DOHH2 (cell line): ENCODE measurements around the gene TMEM106C.

Experiments
- H3F3A ChIP-seq: fragments of 200-600 bp; sonication (generic), shearing (Covaris generic); 2 replicates; pipeline ENCODE4 v1.6.0; 2016; ENCODE audit warnings: antibody characterized with exemption, mild to moderate bottlenecking; ENCODE audit not compliant: control insufficient read depth, insufficient read depth
- H3K27ac ChIP-seq: fragments of 200-600 bp; sonication (generic); 2 replicates; pipeline ENCODE4 v1.5.1; 2014; ENCODE audit warnings: low read depth, mild to moderate bottlenecking, low read length, moderate library complexity
- H3K27me3 ChIP-seq: fragments of 200-600 bp; sonication (generic); 2 replicates; pipeline ENCODE4 v1.6.1; 2014; ENCODE audit warnings: mild to moderate bottlenecking, low read length, mixed read lengths; ENCODE audit not compliant: control insufficient read depth
- H3K36me3 ChIP-seq: fragments of 200-600 bp; sonication (generic); 2 replicates; pipeline ENCODE4 v1.6.1; 2014; ENCODE audit warnings: mild to moderate bottlenecking, low read length, moderate library complexity, mixed read lengths; ENCODE audit not compliant: control insufficient read depth
- H3K4me1 ChIP-seq: fragments of 200-600 bp; sonication (generic); 2 replicates; pipeline ENCODE4 v1.6.1; 2014; ENCODE audit warnings: mild to moderate bottlenecking, low read length, mixed read lengths; ENCODE audit not compliant: control insufficient read depth
- H3K4me2 ChIP-seq: fragments of 200-600 bp; sonication (generic); 2 replicates; pipeline ENCODE4 v1.6.0; 2014; ENCODE audit warnings: mild to moderate bottlenecking, low read length, moderate library complexity
- H3K4me3 ChIP-seq: fragments of 200-600 bp; sonication (generic); 2 replicates; pipeline ENCODE4 v1.5.1; 2014; ENCODE audit warnings: mild to moderate bottlenecking, low read length, mixed read lengths
- H3K79me2 ChIP-seq: fragments of 200-600 bp; sonication (generic); 2 replicates; pipeline ENCODE4 v1.6.1; 2014; ENCODE audit warnings: mild to moderate bottlenecking, low read length, mixed read lengths; ENCODE audit not compliant: control insufficient read depth
- H3K9me2 ChIP-seq: fragments of 200-600 bp; sonication (generic); replicated peaks from 2 replicates; pipeline ENCODE4 v1.6.1; 2014; ENCODE audit warnings: mild to moderate bottlenecking, low read length, mixed read lengths; ENCODE audit not compliant: control insufficient read depth
- H3K9me3 ChIP-seq: fragments of 200-600 bp; sonication (generic); 2 replicates; pipeline ENCODE4 v1.6.1; 2014; ENCODE audit warnings: antibody characterized with exemption, low read length, mixed read lengths; ENCODE audit not compliant: control insufficient read depth, insufficient read depth
- H4K20me1 ChIP-seq: fragments of 200-600 bp; sonication (generic); 2 replicates; pipeline ENCODE4 v1.6.0; 2014; ENCODE audit warnings: low read depth, mild to moderate bottlenecking, antibody characterized with exemption, low read length, moderate library complexity; ENCODE audit not compliant: control insufficient read depth, insufficient read depth
- EZH2phosphoT487 ChIP-seq: fragments of 200-600 bp; sonication (generic); IDR thresholded peaks from 2 replicates; pipeline ENCODE4 v1.6.1; 2017; ENCODE audit warnings: borderline replicate concordance, mild to moderate bottlenecking, antibody characterized with exemption, low read length, moderate library complexity, mixed read lengths
- TF ChIP-seq, protein P1 (sequence below): fragments of 200-600 bp; sonication (generic); IDR thresholded peaks from one replicate; pipeline ENCODE4 v1.5.1; 2014; ENCODE audit warnings: antibody characterized with exemption, mild to moderate bottlenecking, low read depth, low read length; ENCODE audit not compliant: poor library complexity, severe bottlenecking

The TMEM106C gene

GRCh38 chr12:47967461-47968321 is 4.3 kb downstream of the TMEM106C start:
- Histone ChIP-seq H3K36me3 (peaks cover 62% of the 10 kb centered on the region), H3K79me2 (peaks cover 26% of the 10 kb centered on the region), H3K9me3 (no peaks in the 10 kb centered on the region), H3K4me3 (no peak overlapping the region), H3F3A (peaks cover 11% of the 10 kb centered on the region), H3K27me3 (no peaks in the 10 kb centered on the region), H3K9me2 (no peaks in the 10 kb centered on the region), H4K20me1 (0 out of 2 replicates have a peak, but pooled peaks cover 4% of the 10 kb centered on the region), H3K27ac (no peak overlapping the region), H3K4me1 (peaks cover 31% of the 10 kb centered on the region), H3K4me2 (no peak overlapping the region)
- TF ChIP-seq EZH2phosphoT487, result no peak
- TF ChIP-seq, protein P1, sequence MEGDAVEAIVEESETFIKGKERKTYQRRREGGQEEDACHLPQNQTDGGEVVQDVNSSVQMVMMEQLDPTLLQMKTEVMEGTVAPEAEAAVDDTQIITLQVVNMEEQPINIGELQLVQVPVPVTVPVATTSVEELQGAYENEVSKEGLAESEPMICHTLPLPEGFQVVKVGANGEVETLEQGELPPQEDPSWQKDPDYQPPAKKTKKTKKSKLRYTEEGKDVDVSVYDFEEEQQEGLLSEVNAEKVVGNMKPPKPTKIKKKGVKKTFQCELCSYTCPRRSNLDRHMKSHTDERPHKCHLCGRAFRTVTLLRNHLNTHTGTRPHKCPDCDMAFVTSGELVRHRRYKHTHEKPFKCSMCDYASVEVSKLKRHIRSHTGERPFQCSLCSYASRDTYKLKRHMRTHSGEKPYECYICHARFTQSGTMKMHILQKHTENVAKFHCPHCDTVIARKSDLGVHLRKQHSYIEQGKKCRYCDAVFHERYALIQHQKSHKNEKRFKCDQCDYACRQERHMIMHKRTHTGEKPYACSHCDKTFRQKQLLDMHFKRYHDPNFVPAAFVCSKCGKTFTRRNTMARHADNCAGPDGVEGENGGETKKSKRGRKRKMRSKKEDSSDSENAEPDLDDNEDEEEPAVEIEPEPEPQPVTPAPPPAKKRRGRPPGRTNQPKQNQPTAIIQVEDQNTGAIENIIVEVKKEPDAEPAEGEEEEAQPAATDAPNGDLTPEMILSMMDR, result no peak

GRCh38 chr12:47969845-47970244 is 6.4 kb downstream of the TMEM106C start:
- Histone ChIP-seq H3K4me2 (no peak overlapping the region), H3K27ac (no peak overlapping the region), H3K4me1 (peaks cover 17% of the 10 kb centered on the region), H3K9me3 (no peaks in the 10 kb centered on the region), H3K4me3 (no peak overlapping the region), H3K79me2 (peaks cover 12% of the 10 kb centered on the region), H3K36me3 (peaks cover 53% of the 10 kb centered on the region), H3K9me2 (no peaks in the 10 kb centered on the region), H3F3A (peaks cover 11% of the 10 kb centered on the region), H3K27me3 (no peaks in the 10 kb centered on the region), H4K20me1 (0 out of 2 replicates have a peak, but pooled peaks cover 4% of the 10 kb centered on the region)
- no peak for TF ChIP-seq EZH2phosphoT487
- TF ChIP-seq, protein P1, result no peak

GRCh38 chr12:47970843-47971242 is 7.4 kb downstream of the TMEM106C start:
- Histone ChIP-seq H3K36me3 (peaks cover 43% of the 10 kb centered on the region), H3K4me2 (no peak overlapping the region), H3K27ac (no peak overlapping the region), H3K9me3 (no peaks in the 10 kb centered on the region), H3K9me2 (no peaks in the 10 kb centered on the region), H3F3A (peaks cover 11% of the 10 kb centered on the region), H3K27me3 (no peaks in the 10 kb centered on the region), H3K4me1 (peaks cover 7% of the 10 kb centered on the region), H3K79me2 (peaks cover 2% of the 10 kb centered on the region; the same call in 1 of the 2 replicates), H4K20me1 (no peaks in the 10 kb centered on the region), H3K4me3 (no peak overlapping the region)
- TF ChIP-seq, protein P1, result no peak
- no peak for TF ChIP-seq EZH2phosphoT487
